ENCODE data around the gene TCEA2. TPM values are rescaled to one million over a fixed set of nuclear protein-coding genes. Genes with fewer than 3 reads are reported as not detected.

TCEA2 gene
- total RNA-seq, 2 donors from 2014 or later: 45.0 to 69.5 TPM

DNA sequence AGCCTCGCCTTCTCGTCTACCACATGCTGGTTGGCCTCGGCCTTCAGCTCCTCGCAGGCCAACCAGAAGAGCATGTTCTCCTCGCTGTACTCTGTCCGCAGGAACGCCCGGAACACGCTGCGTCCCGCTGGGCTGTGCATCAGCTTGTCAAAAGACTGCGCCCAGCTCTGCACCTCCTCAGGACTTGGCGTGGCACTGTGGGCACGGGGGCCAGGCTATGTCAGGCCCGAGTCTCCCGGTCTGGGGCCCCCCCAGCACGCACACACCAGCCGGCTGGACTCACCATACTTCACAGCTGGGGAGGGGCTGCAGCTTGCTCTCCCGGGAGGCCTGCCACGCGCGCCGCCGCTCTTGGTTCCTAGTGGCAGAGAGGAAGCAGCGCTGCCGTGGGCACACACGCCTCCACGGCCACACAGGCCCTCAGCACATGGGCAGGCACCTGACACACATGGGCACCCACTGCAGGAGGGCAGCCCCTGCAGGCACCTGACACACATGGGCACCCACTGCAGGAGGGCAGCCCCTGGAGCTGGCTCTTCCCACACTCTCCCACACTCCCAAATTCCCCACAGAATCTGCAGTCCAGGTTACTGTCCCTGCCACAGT is 11.3 kb downstream of the TCEA2 start:
- no peak overlapping the region for H3K27ac ChIP-seq
- WGBS: 77% methylated on average over 25 of the region's 28 CpGs
- no peak overlapping the region for H3K4me3 ChIP-seq
- DNase-seq (ENCODE audit: low spot score): no peak
- peaks cover 8% of the 10 kb centered on the region for H3K4me1 ChIP-seq (replicated peaks)
- intact Hi-C loops (cut with DNase I): no loop called here
- TF ChIP-seq POLR2A (IDR thresholded peaks at IDR 0.05) (no peak), CTCF (IDR thresholded peaks at IDR 0.05) (no peak), POLR2AphosphoS5 (IDR thresholded peaks at IDR 0.05) (no peak)
- no peaks in the 10 kb centered on the region for H3K36me3 ChIP-seq
- H3K9me3 ChIP-seq: no peaks in the 10 kb centered on the region
- H3K27me3 ChIP-seq (replicated peaks; ENCODE audit: insufficient read depth): no peaks in the 10 kb centered on the region

DNA sequence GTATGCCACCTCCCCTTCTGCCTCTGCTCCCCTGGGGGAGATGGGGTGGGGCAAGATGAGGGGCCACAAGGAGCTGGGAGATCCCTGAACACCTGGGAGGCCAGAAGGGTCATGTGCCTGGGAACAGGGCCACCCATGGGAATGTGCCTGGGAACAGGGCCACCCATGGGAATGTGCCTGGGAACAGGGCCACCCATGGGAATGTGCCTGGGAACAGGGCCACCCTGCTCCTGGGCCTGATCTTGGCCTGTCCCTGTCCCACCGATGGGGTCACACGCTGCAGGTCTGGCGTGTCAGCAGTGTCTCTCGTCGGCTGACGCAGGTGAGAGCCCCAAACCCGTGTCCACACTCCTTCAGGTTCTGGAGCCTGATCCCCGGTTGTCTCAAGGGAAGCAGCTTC is 12.0 kb downstream of the TCEA2 start:
- WGBS: 98% methylated on average over 8 of the region's 8 CpGs
- DNase-seq (ENCODE audit: low spot score): no peak
- Histone ChIP-seq H3K27me3 (replicated peaks; ENCODE audit: insufficient read depth) (no peaks in the 10 kb centered on the region), H3K9me3 (no peaks in the 10 kb centered on the region), H3K27ac (no peak overlapping the region), H3K4me3 (no peak overlapping the region), H3K4me1 (replicated peaks) (peaks cover 9% of the 10 kb centered on the region), H3K36me3 (no peaks in the 10 kb centered on the region)
- intact Hi-C loops (cut with DNase I): no loop called here
- TF ChIP-seq POLR2AphosphoS5 (IDR thresholded peaks at IDR 0.05) (no peak), CTCF (IDR thresholded peaks at IDR 0.05) (no peak), POLR2A (IDR thresholded peaks at IDR 0.05) (no peak)

GRCh38 chr20:64075556-64075955 is 12.6 kb downstream of the TCEA2 start:
- Histone ChIP-seq H3K4me3 (no peak overlapping the region), H3K36me3 (no peaks in the 10 kb centered on the region), H3K9me3 (no peaks in the 10 kb centered on the region), H3K27me3 (replicated peaks; ENCODE audit: insufficient read depth) (no peaks in the 10 kb centered on the region), H3K4me1 (replicated peaks) (peaks cover 9% of the 10 kb centered on the region), H3K27ac (no peak overlapping the region)
- TF ChIP-seq CTCF (IDR thresholded peaks at IDR 0.05): no peak
- intact Hi-C loops (cut with DNase I): no loop called here
- WGBS: 94% methylated on average over 12 of the region's 12 CpGs
- DNase-seq (ENCODE audit: low spot score): no peak

DNA sequence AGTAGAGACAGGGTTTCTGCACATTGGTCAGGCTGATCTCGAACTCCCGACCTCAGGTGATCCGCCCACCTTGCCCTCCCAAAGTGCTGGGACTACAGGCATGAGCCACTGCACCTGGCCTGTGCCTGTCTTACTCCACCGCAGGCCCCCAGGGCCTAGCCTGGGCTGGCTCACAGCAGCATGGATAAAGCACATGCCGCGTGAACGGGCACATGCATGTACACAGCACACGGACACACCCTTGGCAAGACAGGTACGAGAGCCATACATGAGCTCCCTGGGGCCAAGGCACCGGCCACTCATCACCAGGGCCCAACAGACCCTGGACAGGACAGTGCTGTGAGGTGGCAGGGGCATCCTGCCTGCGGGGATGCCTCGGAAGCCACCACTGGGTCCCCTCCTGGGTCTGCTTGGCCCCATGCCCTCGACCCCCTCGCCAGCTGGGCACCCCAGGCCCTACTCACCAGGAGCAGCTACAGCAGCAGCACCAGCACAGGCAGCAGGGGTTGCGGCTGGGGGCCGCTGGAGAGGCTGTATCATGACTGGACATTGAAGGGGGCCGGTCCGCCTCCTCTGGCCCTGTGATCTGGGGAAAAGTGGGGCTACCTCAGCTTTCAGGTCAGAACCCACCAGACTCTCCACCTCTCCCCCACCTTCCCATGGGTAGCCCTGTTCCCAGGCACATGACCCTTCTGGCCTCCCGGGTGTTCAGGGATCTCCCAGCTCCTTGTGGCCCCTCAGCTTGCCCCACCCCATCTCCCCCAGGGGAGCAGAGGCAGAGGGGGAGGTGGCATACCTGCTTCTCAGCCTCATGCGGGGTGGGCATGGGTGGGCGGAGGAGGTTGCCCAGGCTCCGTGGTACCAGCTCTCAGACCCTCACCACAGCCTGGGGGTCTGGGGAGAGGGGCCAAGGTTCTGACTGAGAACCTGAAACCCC is 13.3 kb downstream of the TCEA2 start:
- intact Hi-C loops (cut with DNase I): no loop called here
- H3K4me3 ChIP-seq: no peak overlapping the region
- WGBS: 96% methylated on average over 21 of the region's 22 CpGs
- H3K27me3 ChIP-seq (replicated peaks; ENCODE audit: insufficient read depth): no peaks in the 10 kb centered on the region
- TF ChIP-seq CTCF (IDR thresholded peaks at IDR 0.05): no peak
- no peak for TF ChIP-seq POLR2AphosphoS5 (IDR thresholded peaks at IDR 0.05)
- no peak for TF ChIP-seq POLR2A (IDR thresholded peaks at IDR 0.05)
- no peaks in the 10 kb centered on the region for H3K9me3 ChIP-seq
- no peak overlapping the region for H3K27ac ChIP-seq
- H3K36me3 ChIP-seq: no peaks in the 10 kb centered on the region
- DNase-seq (ENCODE audit: low spot score): no peak
- peaks cover 9% of the 10 kb centered on the region for H3K4me1 ChIP-seq (replicated peaks)

All from prostate gland (tissue), 2 donors.